ENCODE data around the gene TMEM192. TPM values are rescaled to one million over a fixed set of nuclear protein-coding genes. Genes with fewer than 3 reads are reported as not detected.
A peak's percentile ranks its signal among the peaks of the same experiment; 100 is the strongest.
"Not testable (repeated sequence)": the region's sequence is repeated elsewhere in the genome, so short reads cannot be mapped to it uniquely, and the experiment has no call there.

TMEM192 gene
- total RNA-seq, 2 experiments from 2014 or later = 6.4 to 7.3 TPM

- not testable (repeated sequence) for H3K4me3 Mint-ChIP-seq; H3K27ac Mint-ChIP-seq; DNase-seq; ATAC-seq; H3K36me3 Mint-ChIP-seq; H3K4me1 Mint-ChIP-seq; H3K9me3 Mint-ChIP-seq (ENCODE audit: low read depth); H3K27me3 Mint-ChIP-seq
- CTCF ChIA-PET = interaction anchor here (0.7 to 1.3 kb wide), 2 partner anchors 9 to 10 kb away, joined by 3 read pairs; no protein-coding TSS in a partner anchor
Measured at GRCh38 chr4:165084787-165085186, 27.9 kb downstream of the TMEM192 start.

DNA sequence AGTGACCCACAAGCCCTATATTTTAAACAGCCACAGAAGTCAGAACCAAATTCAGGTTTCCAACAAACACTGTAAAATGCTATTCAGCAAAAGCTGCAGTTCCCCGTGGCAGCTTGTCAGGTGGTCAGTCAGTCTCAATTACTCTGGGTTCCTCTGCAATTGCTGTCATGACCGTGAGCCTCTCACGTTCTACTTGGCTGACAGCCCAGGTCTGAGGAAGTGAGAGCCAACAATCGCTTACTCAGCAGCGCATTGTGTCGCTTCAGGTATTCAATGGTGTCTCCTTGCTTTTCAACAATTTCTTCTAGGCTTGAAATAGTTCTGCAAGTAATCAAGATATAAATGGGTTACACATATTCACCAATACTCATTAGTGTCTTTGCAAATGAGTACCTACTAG lies 33.2 kb downstream of the TMEM192 start:
- H3K4me1 Mint-ChIP-seq = peaks cover 2% of the 10 kb centered on the region
- H3K36me3 Mint-ChIP-seq = peaks cover 4% of the 10 kb centered on the region
- H3K27ac Mint-ChIP-seq = no peak overlapping the region
- ATAC-seq = no peak
- DNase-seq = no peak
- no peaks in the 10 kb centered on the region for H3K27me3 Mint-ChIP-seq
- H3K9me3 Mint-ChIP-seq (ENCODE audit: low read depth) = no peaks in the 10 kb centered on the region
- no peak overlapping the region for H3K4me3 Mint-ChIP-seq
- CTCF ChIA-PET = no interaction called here

DNA sequence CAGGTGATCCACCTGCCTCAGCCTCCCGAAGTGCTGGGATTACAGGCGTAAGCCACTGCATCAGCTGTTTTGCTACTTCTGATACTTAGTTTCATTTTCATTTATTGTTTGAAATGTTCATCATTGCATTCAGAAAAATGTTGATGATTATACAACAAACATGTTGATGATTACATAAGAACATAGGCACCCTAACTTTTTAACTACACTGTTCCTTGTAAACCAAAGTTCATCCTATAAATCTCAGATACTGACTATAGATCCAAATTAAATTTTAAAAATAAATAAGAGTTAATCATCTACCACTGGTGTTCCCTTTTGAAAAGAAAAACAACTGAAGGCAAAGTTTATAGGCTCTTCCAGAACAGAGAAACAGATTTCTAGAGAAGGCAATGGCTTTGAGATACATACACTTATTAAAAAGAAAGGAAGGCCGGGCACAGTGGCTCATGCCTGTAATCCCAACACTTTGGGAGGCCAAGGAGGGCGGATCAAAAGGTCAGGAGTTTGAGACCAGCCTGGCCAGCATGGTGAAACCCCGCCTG lies 35.6 kb downstream of the TMEM192 start:
- CTCF ChIA-PET = interaction anchor here (1.3 kb wide), 1 partner anchor 22 kb away, joined by 3 read pairs; no protein-coding TSS in a partner anchor
- no peak overlapping the region for H3K4me3 Mint-ChIP-seq
- H3K27me3 Mint-ChIP-seq = no peaks in the 10 kb centered on the region
- H3K9me3 Mint-ChIP-seq (ENCODE audit: low read depth) = no peaks in the 10 kb centered on the region
- no peak overlapping the region for H3K27ac Mint-ChIP-seq
- H3K4me1 Mint-ChIP-seq = peaks cover 2% of the 10 kb centered on the region
- ATAC-seq (no peak), DNase-seq (peak; percentile 14)
- peaks cover 4% of the 10 kb centered on the region for H3K36me3 Mint-ChIP-seq

DNA sequence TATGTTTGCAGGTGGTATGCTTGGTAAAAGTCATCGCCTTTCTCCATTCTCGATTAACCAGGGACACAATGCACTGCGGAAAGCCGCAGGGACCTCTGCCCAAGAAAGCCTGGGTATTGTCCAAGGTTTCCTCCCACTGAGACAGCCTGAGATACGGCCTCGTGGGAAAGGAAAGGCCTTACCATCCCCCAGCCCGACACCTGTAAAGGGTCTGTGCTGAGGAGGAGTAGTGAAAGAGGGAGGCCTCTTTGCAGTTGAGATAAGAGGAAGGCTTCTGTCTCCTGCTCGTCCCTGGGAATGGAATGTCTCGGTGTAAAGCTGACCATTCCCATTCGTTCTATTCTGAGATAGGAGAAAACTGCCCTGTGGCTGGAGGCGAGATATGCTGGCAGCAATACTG lies 39.3 kb downstream of the TMEM192 start:
- H3K36me3 Mint-ChIP-seq; H3K4me3 Mint-ChIP-seq; DNase-seq; H3K27ac Mint-ChIP-seq; H3K27me3 Mint-ChIP-seq; CTCF ChIA-PET; ATAC-seq; H3K4me1 Mint-ChIP-seq; H3K9me3 Mint-ChIP-seq (ENCODE audit: low read depth): not testable (repeated sequence)

- Mint-ChIP-seq H3K4me1 (no peaks in the 10 kb centered on the region), H3K36me3 (no peaks in the 10 kb centered on the region), H3K27ac (no peak overlapping the region), H3K27me3 (no peaks in the 10 kb centered on the region), H3K9me3 (ENCODE audit: low read depth) (no peaks in the 10 kb centered on the region), H3K4me3 (no peak overlapping the region)
- DNase-seq (no peak), ATAC-seq (no peak)
- CTCF ChIA-PET = no interaction called here
Measured at GRCh38 chr4:165070560-165070959, 42.1 kb downstream of the TMEM192 start.

- DNase-seq = no peak
- H3K4me1 Mint-ChIP-seq = no peaks in the 10 kb centered on the region
- H3K27me3 Mint-ChIP-seq = no peaks in the 10 kb centered on the region
- CTCF ChIA-PET = no interaction called here
- no peaks in the 10 kb centered on the region for H3K36me3 Mint-ChIP-seq
- no peaks in the 10 kb centered on the region for H3K9me3 Mint-ChIP-seq (ENCODE audit: low read depth)
- no peak overlapping the region for H3K4me3 Mint-ChIP-seq
- no peak overlapping the region for H3K27ac Mint-ChIP-seq
- ATAC-seq = no peak
Measured at GRCh38 chr4:165060938-165061337, 51.7 kb downstream of the TMEM192 start.

DNA sequence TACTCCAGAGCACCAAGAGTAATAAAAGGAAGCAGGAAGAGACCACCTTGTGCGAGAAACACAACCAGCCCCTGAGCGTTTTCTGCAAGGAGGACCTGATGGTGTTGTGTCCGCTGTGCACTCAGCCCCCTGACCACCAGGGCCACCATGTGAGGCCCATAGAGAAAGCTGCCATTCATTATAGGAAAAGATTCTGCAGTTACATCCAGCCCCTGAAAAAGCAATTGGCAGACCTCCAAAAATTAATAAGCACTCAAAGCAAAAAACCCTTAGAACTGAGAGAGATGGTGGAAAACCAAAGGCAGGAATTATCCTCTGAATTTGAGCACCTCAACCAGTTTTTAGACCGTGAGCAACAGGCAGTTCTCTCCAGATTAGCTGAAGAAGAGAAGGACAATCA lies 53.3 kb downstream of the TMEM192 start:
- CTCF ChIA-PET = no interaction called here
- Mint-ChIP-seq H3K27ac (no peak overlapping the region), H3K27me3 (no peaks in the 10 kb centered on the region), H3K9me3 (ENCODE audit: low read depth) (no peaks in the 10 kb centered on the region), H3K4me3 (no peak overlapping the region), H3K36me3 (no peaks in the 10 kb centered on the region), H3K4me1 (no peaks in the 10 kb centered on the region)
- ATAC-seq (no peak), DNase-seq (no peak)

GRCh38 chr4:165058666-165059065 lies 54.0 kb downstream of the TMEM192 start:
- Mint-ChIP-seq H3K9me3 (ENCODE audit: low read depth) (no peaks in the 10 kb centered on the region), H3K36me3 (no peaks in the 10 kb centered on the region), H3K27ac (no peak overlapping the region), H3K27me3 (no peaks in the 10 kb centered on the region), H3K4me1 (no peaks in the 10 kb centered on the region), H3K4me3 (no peak overlapping the region)
- CTCF ChIA-PET = no interaction called here
- DNase-seq (no peak), ATAC-seq (no peak)

DNA sequence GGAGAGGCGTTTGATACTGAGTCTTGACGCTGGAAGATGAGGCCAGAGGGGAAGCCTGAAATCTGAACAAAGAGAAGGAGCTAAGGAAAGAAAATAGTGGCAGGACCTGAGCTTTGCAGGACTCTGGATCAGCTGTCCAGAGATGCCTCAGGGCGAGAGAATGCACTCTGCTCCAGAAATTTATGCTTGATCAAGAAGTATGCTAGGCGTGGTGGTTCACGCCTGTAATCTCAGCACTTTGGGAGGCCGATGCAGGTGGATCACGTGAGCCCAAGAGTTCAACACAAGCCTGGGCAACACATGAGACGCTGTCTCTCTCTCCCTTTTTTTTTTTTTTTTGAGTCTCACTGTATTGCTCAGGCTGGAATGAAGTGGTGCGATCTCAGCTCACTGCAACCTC lies 57.1 kb downstream of the TMEM192 start:
- H3K4me3 Mint-ChIP-seq = no peak overlapping the region
- no peaks in the 10 kb centered on the region for H3K4me1 Mint-ChIP-seq
- H3K36me3 Mint-ChIP-seq = no peaks in the 10 kb centered on the region
- no peaks in the 10 kb centered on the region for H3K27me3 Mint-ChIP-seq
- no peak overlapping the region for H3K27ac Mint-ChIP-seq
- ATAC-seq = no peak
- DNase-seq = no peak
- H3K9me3 Mint-ChIP-seq (ENCODE audit: low read depth) = no peaks in the 10 kb centered on the region
- CTCF ChIA-PET = no interaction called here

DNA sequence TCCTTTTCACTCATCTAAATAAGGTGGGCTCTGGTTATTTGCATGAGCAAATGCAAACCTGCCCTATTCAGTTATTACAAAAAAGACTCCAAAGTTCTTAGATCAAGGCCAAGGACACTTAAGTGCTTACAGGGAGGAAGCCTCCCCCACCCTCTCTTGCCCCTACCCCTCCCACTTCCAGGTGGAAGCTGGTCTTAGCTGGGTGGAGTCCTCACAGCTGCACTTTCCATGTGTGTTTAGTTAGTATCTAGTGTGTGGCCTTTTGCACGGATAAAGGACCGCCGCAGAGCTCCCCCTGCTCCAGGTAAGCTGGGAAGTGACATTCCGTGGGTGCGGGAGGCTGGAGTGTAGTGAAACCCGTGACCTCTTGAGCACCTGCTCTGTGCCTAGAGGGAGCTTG lies 59.0 kb downstream of the TMEM192 start, which contains the start of gene TRIM75:
Gene TRIM75, plus strand, starts transcription at position 222 of the 400 bp plus-strand sequence. CDS start 5,282 bp downstream, outside the sequence.
- H3K27ac Mint-ChIP-seq = no peak within 1 kb of the TSS

GRCh38 chr4:165052627-165053026 lies 60.0 kb downstream of the TMEM192 start:
- Mint-ChIP-seq H3K27ac (no peak overlapping the region), H3K4me1 (no peaks in the 10 kb centered on the region), H3K36me3 (no peaks in the 10 kb centered on the region), H3K9me3 (ENCODE audit: low read depth) (no peaks in the 10 kb centered on the region), H3K4me3 (no peak overlapping the region), H3K27me3 (no peaks in the 10 kb centered on the region)
- CTCF ChIA-PET = no interaction called here
- no peak for ATAC-seq
- DNase-seq = no peak

More for the DNA sequence above, 59.0 kb downstream of the TMEM192 start, which contains the start of gene TRIM75:
- no peak within 1 kb of the TSS for H3K4me3 Mint-ChIP-seq
- no peak for ATAC-seq
- no peaks in the 10 kb centered on the region for H3K4me1 Mint-ChIP-seq
- H3K9me3 Mint-ChIP-seq (ENCODE audit: low read depth) = no peaks in the 10 kb centered on the region
- H3K27me3 Mint-ChIP-seq = no peaks in the 10 kb centered on the region
- no peaks in the 10 kb centered on the region for H3K36me3 Mint-ChIP-seq
- CTCF ChIA-PET = no interaction called here
- DNase-seq = no peak

- Mint-ChIP-seq H3K4me3 (no peak overlapping the region), H3K27me3 (peaks cover 3% of the 10 kb centered on the region), H3K36me3 (no peaks in the 10 kb centered on the region), H3K4me1 (no peaks in the 10 kb centered on the region), H3K9me3 (ENCODE audit: low read depth) (no peaks in the 10 kb centered on the region), H3K27ac (no peak overlapping the region)
- CTCF ChIA-PET = no interaction called here
- no peak for DNase-seq
- no peak for ATAC-seq
Measured at GRCh38 chr4:165048170-165048569, 64.5 kb downstream of the TMEM192 start.

GRCh38 chr4:165031436-165032211 lies 81.0 kb downstream of the TMEM192 start, which contains the start of gene TRIM60:
Gene TRIM60, plus strand, starts transcription at chr4:165031999. Its CDS starts 8,074 bp downstream, at chr4:165040073.
- CTCF ChIA-PET = no interaction called here

GRCh38 chr4:165027762-165028402 lies 84.8 kb downstream of the TMEM192 start:
- no peaks in the 10 kb centered on the region for H3K4me1 Mint-ChIP-seq
- DNase-seq = no peak
- no peak overlapping the region for H3K27ac Mint-ChIP-seq
- H3K9me3 Mint-ChIP-seq (ENCODE audit: low read depth) = no peaks in the 10 kb centered on the region
- peaks cover 14% of the 10 kb centered on the region for H3K27me3 Mint-ChIP-seq
- no peak for ATAC-seq
- H3K4me3 Mint-ChIP-seq = no peak overlapping the region
- CTCF ChIA-PET = interaction anchor here (0.8 kb wide), 1 partner anchor 79 kb away, joined by 4 read pairs; no protein-coding TSS in a partner anchor
- H3K36me3 Mint-ChIP-seq = no peaks in the 10 kb centered on the region

More at GRCh38 chr4:165031436-165032211, 81.0 kb downstream of the TMEM192 start, which contains the start of gene TRIM60:
- Mint-ChIP-seq H3K4me3 (no peak within 1 kb of the TSS), H3K4me1 (no peaks in the 10 kb centered on the region), H3K9me3 (ENCODE audit: low read depth) (no peaks in the 10 kb centered on the region), H3K27me3 (peaks cover 10% of the 10 kb centered on the region), H3K27ac (no peak within 1 kb of the TSS), H3K36me3 (no peaks in the 10 kb centered on the region)
- no peak for DNase-seq
- ATAC-seq = no peak
